GM12872 (cell line): ENCODE measurements around the gene DPYSL5.

Experiments
- TF ChIP-seq, protein P1 (sequence below): IDR thresholded peaks from 3 replicates; pipeline ENCODE4 v1.5.1; 2011; ENCODE audit warnings: low read depth, mild to moderate bottlenecking, low read length, moderate library complexity; ENCODE audit not compliant: insufficient read depth

DPYSL5 gene

DNA sequence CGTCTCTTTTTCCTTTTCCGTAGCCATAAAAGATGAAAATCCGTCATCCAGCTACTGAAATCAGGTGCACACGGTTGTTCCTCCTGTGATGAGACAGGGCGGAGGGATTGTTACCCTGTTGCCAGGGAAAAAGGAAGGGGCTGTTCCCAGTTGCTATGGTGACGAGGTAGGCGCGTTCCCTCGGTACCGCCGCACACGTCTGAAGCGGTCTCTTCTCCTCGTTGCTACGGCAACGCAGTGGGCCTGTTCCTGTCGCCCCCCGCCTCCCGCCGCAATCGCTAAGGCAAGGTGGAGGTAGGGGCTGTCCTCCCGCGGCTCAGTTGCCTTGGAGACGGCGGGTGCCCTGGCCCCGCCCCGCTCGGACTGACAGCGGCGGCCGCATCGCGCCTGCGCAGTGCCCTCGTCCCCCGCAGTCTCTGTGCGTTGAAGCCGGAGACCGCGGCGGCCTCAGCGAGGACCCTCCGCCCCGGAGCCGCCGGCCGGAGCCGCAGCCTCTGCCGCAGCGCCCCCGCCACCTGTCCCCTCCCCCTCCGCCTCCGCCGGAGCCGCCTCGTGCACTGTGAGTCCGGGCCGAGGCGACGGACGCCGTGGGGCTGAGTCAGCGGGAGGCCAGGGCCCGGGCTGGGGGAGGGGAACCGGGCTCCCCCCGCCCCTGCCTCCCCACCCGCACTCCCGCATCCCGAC lies 122.5 kb downstream of the DPYSL5 start, which contains the start of gene MAPRE3:
Gene MAPRE3, plus strand, starts transcription at position 394 of the 684 bp plus-strand sequence. CDS start 51,582 bp downstream, outside the sequence.
- TF ChIP-seq, protein P1, sequence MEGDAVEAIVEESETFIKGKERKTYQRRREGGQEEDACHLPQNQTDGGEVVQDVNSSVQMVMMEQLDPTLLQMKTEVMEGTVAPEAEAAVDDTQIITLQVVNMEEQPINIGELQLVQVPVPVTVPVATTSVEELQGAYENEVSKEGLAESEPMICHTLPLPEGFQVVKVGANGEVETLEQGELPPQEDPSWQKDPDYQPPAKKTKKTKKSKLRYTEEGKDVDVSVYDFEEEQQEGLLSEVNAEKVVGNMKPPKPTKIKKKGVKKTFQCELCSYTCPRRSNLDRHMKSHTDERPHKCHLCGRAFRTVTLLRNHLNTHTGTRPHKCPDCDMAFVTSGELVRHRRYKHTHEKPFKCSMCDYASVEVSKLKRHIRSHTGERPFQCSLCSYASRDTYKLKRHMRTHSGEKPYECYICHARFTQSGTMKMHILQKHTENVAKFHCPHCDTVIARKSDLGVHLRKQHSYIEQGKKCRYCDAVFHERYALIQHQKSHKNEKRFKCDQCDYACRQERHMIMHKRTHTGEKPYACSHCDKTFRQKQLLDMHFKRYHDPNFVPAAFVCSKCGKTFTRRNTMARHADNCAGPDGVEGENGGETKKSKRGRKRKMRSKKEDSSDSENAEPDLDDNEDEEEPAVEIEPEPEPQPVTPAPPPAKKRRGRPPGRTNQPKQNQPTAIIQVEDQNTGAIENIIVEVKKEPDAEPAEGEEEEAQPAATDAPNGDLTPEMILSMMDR, result no peak

DNA sequence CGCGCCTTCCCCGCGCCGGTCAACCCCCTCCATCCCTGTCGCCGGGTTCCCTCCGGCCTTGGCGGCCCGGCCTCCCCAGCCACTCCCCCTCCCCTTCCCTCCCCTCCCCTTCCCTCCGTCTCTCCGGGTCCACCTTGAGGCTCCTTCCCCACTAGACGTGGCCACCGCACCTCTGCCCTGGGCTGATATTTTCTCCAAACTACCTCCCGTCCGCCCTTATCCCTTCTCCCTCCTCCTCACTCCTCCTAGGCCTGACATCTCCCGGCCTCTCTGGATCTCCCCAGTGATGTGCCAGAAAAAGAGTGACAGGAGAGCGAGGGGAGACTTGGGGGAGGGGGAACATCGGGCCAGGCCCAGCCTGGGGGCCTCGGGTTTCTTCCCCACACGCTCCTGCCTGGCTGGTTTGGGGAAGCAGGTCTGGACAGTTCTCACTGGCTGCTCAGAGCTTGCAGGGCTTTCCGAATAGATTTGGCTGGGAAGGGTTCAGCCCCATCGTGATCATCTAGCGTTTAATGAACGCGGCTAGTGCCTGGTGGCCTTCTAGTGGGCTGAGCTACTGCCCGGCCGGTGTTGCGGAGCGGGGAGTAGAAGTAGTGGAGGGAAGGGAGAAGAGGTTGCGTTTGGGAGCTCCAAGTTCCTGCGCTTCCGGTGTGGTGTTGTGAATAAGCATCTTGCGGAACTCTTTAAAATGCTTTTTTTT lies 123.1 kb downstream of the DPYSL5 start:
- TF ChIP-seq, protein P1, result no peak

GRCh38 chr2:26971911-26972786 lies 124.2 kb downstream of the DPYSL5 start:
- TF ChIP-seq, protein P1, result no peak

DNA sequence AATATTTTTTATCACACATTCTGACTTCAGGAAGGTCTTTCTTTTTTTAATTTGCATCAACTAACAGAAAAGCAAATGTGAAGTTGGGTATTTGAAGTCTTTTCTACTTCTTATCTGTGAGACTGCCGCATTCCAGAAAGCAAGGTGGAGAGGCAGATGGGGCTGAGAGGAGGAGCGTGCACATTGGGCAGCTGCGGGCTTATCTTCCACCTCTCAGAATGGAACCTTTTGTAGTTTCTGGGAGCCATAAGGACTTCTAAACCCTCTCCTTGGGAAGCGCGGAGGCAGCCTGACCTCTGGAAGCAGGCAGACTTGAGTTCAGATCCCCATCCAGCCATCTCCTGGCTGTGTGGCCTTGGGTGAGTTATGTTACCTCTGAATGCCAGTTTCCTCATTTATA lies 126.4 kb downstream of the DPYSL5 start:
- TF ChIP-seq, protein P1, result no peak

- TF ChIP-seq, protein P1, result no peak
Observed at GRCh38 chr2:26975102-26975501, 127.2 kb downstream of the DPYSL5 start.

- TF ChIP-seq, protein P1, result no peak
Observed at GRCh38 chr2:26975656-26976055, 127.7 kb downstream of the DPYSL5 start.

GRCh38 chr2:26976237-26976636 lies 128.3 kb downstream of the DPYSL5 start:
- TF ChIP-seq, protein P1, result no peak
